GM12872 (cell line): ENCODE measurements around the gene ACTR6.

Source experiments
- CTCF ChIP-seq: IDR thresholded peaks from 3 replicates; pipeline ENCODE4 v1.5.1; 2011; ENCODE audit warnings: low read depth, mild to moderate bottlenecking, low read length, moderate library complexity; ENCODE audit not compliant: insufficient read depth

Gene ACTR6

GRCh38 chr12:100200463-100201181 is at the start of gene ACTR6:
TSS of gene ACTR6 (plus strand) at chr12:100200815. CDS start at chr12:100200852, 37 bp downstream.
- peak; percentile 18; the same call in 1 of the 3 replicates for TF ChIP-seq CTCF

- no peak for TF ChIP-seq CTCF
Observed at GRCh38 chr12:100151769-100152168, 48.8 kb upstream of the ACTR6 start.

- no peak for TF ChIP-seq CTCF
Observed at GRCh38 chr12:100153131-100153530, 47.5 kb upstream of the ACTR6 start.

GRCh38 chr12:100154474-100155247 is 46.0 kb upstream of the ACTR6 start:
- TF ChIP-seq CTCF, result peak; percentile 96

GRCh38 chr12:100156731-100157426 is 43.7 kb upstream of the ACTR6 start:
- TF ChIP-seq CTCF, result no peak

- TF ChIP-seq CTCF, result no peak
Observed at GRCh38 chr12:100157427-100157821, 43.2 kb upstream of the ACTR6 start.

GRCh38 chr12:100158535-100158934 is 42.1 kb upstream of the ACTR6 start:
- no peak for TF ChIP-seq CTCF
